ENCODE measurements around the gene SIX6.
"Not testable (repeated sequence)": the region's sequence is repeated elsewhere in the genome, so short reads cannot be mapped to it uniquely, and the experiment has no call there.

- not testable (repeated sequence) for TF ChIP-seq ZNF132 (tag by site-specific recombination; IDR thresholded peaks at IDR 0.05; ENCODE audit: borderline replicate concordance); ZNF335 (tag by site-specific recombination; conservative IDR thresholded peaks at IDR 0.05); PRDM1 (tag by site-specific recombination; IDR thresholded peaks at IDR 0.05); ZNF707 (tag by site-specific recombination; IDR thresholded peaks at IDR 0.05)
Measured at GRCh38 chr14:60480248-60480647, 28.7 kb upstream of the SIX6 start.

Measured in HEK293 (cell line).